K562 (cell line): ENCODE measurements around the gene MTA2. TPM values are rescaled to one million over a fixed set of nuclear protein-coding genes. Genes with fewer than 3 reads are reported as not detected.

Source experiments
- EZH2 ChIP-seq: IDR thresholded peaks from 2 replicates; pipeline ENCODE4 v1.6.1; 2012; ENCODE audit warnings: low read depth, mild to moderate bottlenecking, inconsistent platforms, low read length, borderline replicate concordance
- FOXA3 ChIP-seq, 2 experiments: fragments of 450-650 bp in 1 of 2; sonication (generic) in 1 of 2; formaldehyde crosslinking; IDR thresholded peaks in 1 of 2; conservative IDR thresholded peaks in 1 of 2; 2 replicates each; pipeline versions ENCODE4 v1.4.0 to v1.8.0; 2020 to 2022; ENCODE audit warnings: mild to moderate bottlenecking in 2 of 2, missing genetic modification reagents in 1 of 2
- KLF13 ChIP-seq: fragments of 450-650 bp; IDR thresholded peaks from 2 replicates; pipeline ENCODE4 v1.6.1; 2016; ENCODE audit warnings: missing genetic modification characterization, low read depth, mild to moderate bottlenecking, missing compliant biosample characterization, moderate library complexity, borderline replicate concordance
- NCOA4 ChIP-seq: fragments of 450-650 bp; IDR thresholded peaks from 2 replicates; pipeline ENCODE4 v1.6.1; 2018; ENCODE audit warnings: mild to moderate bottlenecking; ENCODE audit not compliant: partially characterized antibody
- NFATC3 ChIP-seq: fragments of 450-650 bp; IDR thresholded peaks from 2 replicates; pipeline ENCODE4 v1.6.1; 2017; ENCODE audit warnings: mild to moderate bottlenecking
- NFXL1 ChIP-seq: fragments of 450-650 bp; formaldehyde crosslinking; IDR thresholded peaks from 2 replicates; pipeline ENCODE4 v1.4.0; 2021; ENCODE audit warnings: mild to moderate bottlenecking
- PTRF ChIP-seq: fragments of 450-650 bp; IDR thresholded peaks from 2 replicates; pipeline ENCODE4 v1.6.1; 2016; ENCODE audit warnings: mild to moderate bottlenecking, missing genetic modification characterization, missing compliant biosample characterization
- RB1 ChIP-seq: fragments of 450-650 bp; IDR thresholded peaks from 2 replicates; pipeline ENCODE4 v1.6.1; 2017; ENCODE audit warnings: low read depth, mild to moderate bottlenecking
- RBBP5 ChIP-seq: fragments of 200-600 bp; sonication (generic); IDR thresholded peaks from 2 replicates; pipeline ENCODE4 v1.6.1; 2012; ENCODE audit warnings: borderline replicate concordance, mild to moderate bottlenecking, low read length, control low read depth, inconsistent platforms; ENCODE audit not compliant: insufficient read depth, poor library complexity, severe bottlenecking
- SLC30A9 ChIP-seq: fragments of 250-450 bp; sonication (Bioruptor Pico); IDR thresholded peaks from 2 replicates; pipeline ENCODE4 v1.8.0; 2022; ENCODE audit warnings: mild to moderate bottlenecking, moderate library complexity
- SMAD3 ChIP-seq: fragments of 450-650 bp; formaldehyde crosslinking; conservative IDR thresholded peaks from 2 replicates; pipeline ENCODE4 v1.4.0; 2020; ENCODE audit warnings: mild to moderate bottlenecking
- ZC3H8 ChIP-seq: fragments of 450-650 bp; IDR thresholded peaks from 2 replicates; pipeline ENCODE4 v1.6.1; 2017
- ZNF146 ChIP-seq: IDR thresholded peaks from one replicate; pipeline ENCODE4 v1.6.1; 2018; ENCODE audit warnings: missing compliant biosample characterization; ENCODE audit not compliant: unreplicated experiment
- ZNF311 ChIP-seq: fragments of 250-450 bp; sonication (Bioruptor Pico); IDR thresholded peaks from 2 replicates; pipeline ENCODE4 v1.4.0; 2020; ENCODE audit warnings: mild to moderate bottlenecking, moderate library complexity
- ZNF717 ChIP-seq: fragments of 250-450 bp; sonication (Bioruptor Pico); IDR thresholded peaks from 2 replicates; pipeline ENCODE4 v1.5.0; 2021
- polyA plus RNA-seq, 8 experiments: library from polyadenylated mRNA; depleted of rRNA in 4 of 8; stranded (reverse) in 5 of 8; unstranded in 3 of 8; fragments of >200 nt; fragmentation: Nextera tagmentation in 2 of 8; fragmentation: Illumina TruSeq in 1 of 8; extraction: Ambion mirVana in 2 of 8; extraction: Trizol in 1 of 8; gene quantifications; 2 replicates each; pipeline versions ENCODE4 v1.2.1 to v1.2.3, GENCODE V29; 2011 to 2014; ENCODE audit warnings: inconsistent platforms in 1 of 8, missing spikeins in 1 of 8
- total RNA-seq, 7 experiments: library from RNA; depleted of rRNA in 6 of 7; stranded (reverse); fragments of >200 nt in 6 of 7; fragmentation: Illumina TruSeq in 2 of 7; extraction: Trizol in 2 of 7; gene quantifications; 2 replicates each; pipeline versions ENCODE4 v1.2.1 to v1.2.3, GENCODE V29; 2011 to 2021; ENCODE audit warnings: low replicate concordance in 1 of 7
- TF ChIP-seq, protein P1 (sequence below): fragments of 450-650 bp; IDR thresholded peaks from 2 replicates; pipeline ENCODE4 v1.6.1; 2016; ENCODE audit warnings: low read depth, mild to moderate bottlenecking, moderate library complexity
- TF ChIP-seq, protein P2 (sequence below), 2 experiments: fragments of 450-650 bp; IDR thresholded peaks; 2 replicates each; pipeline ENCODE4 v1.6.1; 2016
- TF ChIP-seq, protein P3 (sequence below): fragments of 450-650 bp; IDR thresholded peaks from 2 replicates; pipeline ENCODE4 v1.6.1; 2016; ENCODE audit warnings: antibody characterized with exemption
- TF ChIP-seq, protein P4 (sequence below): sonication (generic); formaldehyde crosslinking; IDR thresholded peaks from 2 replicates; pipeline ENCODE4 v1.8.0; 2022; ENCODE audit warnings: mild to moderate bottlenecking, missing genetic modification reagents

The MTA2 gene
- total and polyA plus RNA-seq, 9 of the 15 experiments (the other 6 are each of a cell fraction or from before 2014, with no cell fraction given) = 6.2 to 220 (median 172) TPM

DNA sequence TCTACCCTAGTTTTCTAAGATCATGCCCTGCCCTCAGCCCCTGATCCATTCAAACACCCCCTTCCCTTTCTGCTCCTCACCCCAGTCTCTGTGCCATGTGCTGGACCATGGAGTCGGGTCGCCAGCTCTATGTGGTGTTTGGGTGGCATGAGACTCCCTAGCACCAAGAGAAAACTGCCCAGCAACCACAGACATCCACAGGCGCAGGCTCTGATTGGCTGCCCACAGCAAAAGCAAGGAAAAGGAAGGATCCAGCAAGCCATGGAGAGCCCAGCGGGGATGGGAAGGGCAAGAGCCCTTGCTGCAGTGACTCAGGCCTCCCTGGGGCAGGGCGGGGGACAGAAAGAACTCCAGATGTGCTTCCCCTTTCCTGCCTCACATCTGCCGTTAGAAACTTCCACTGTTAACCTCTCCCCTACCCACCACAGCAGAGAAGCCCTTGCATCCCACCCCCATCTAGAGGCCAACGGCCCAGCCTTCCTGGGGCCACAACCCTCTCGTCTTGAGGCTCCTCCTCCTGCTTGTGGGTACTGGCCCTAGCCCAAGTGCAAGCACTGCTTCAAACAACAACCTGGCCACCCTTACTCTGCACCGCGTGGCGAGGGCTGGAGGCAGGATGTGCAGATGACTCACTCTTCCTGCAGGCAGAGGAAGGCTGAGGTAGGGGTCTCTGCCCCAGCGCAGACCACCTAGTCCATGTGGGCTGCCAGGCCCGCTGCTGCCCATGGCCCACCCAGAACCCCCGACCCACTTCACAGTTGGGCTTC lies 45.4 kb downstream of the MTA2 start (continued):
- TF ChIP-seq, protein P1, sequence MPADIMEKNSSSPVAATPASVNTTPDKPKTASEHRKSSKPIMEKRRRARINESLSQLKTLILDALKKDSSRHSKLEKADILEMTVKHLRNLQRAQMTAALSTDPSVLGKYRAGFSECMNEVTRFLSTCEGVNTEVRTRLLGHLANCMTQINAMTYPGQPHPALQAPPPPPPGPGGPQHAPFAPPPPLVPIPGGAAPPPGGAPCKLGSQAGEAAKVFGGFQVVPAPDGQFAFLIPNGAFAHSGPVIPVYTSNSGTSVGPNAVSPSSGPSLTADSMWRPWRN = no peak
- TF ChIP-seq SMAD3 (CRISPR knock-in tag) (no peak), PTRF (tag) (no peak), ZNF311 (CRISPR knock-in tag) (peak; percentile 43; the same call in 1 of the 2 replicates), EZH2 (no peak), ZNF717 (CRISPR knock-in tag) (no peak), ZC3H8 (no peak), FOXA3 (CRISPR knock-in tag; conservative IDR thresholded peaks at IDR 0.05 in 1 of 2, IDR thresholded peaks at IDR 0.05 in 1 of 2) (0 out of 4 replicates have a peak, but pooled peaks of 1 of the 2 experiments have one; percentile 38), RBBP5 (peak; percentile 24), RB1 (no peak), ZNF146 (CRISPR knock-in tag) (no peak), SLC30A9 (CRISPR knock-in tag) (no peak), NFATC3 (no peak), NFXL1 (CRISPR knock-in tag) (no peak), KLF13 (0 out of 2 replicates have a peak, but pooled peaks have one; percentile 11), NCOA4 (no peak)
- TF ChIP-seq, protein P2, sequence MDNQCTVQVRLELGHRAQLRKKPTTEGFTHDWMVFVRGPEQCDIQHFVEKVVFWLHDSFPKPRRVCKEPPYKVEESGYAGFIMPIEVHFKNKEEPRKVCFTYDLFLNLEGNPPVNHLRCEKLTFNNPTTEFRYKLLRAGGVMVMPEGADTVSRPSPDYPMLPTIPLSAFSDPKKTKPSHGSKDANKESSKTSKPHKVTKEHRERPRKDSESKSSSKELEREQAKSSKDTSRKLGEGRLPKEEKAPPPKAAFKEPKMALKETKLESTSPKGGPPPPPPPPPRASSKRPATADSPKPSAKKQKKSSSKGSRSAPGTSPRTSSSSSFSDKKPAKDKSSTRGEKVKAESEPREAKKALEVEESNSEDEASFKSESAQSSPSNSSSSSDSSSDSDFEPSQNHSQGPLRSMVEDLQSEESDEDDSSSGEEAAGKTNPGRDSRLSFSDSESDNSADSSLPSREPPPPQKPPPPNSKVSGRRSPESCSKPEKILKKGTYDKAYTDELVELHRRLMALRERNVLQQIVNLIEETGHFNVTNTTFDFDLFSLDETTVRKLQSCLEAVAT (IDR thresholded peaks at IDR 0.05) = no peak
- TF ChIP-seq, protein P3, sequence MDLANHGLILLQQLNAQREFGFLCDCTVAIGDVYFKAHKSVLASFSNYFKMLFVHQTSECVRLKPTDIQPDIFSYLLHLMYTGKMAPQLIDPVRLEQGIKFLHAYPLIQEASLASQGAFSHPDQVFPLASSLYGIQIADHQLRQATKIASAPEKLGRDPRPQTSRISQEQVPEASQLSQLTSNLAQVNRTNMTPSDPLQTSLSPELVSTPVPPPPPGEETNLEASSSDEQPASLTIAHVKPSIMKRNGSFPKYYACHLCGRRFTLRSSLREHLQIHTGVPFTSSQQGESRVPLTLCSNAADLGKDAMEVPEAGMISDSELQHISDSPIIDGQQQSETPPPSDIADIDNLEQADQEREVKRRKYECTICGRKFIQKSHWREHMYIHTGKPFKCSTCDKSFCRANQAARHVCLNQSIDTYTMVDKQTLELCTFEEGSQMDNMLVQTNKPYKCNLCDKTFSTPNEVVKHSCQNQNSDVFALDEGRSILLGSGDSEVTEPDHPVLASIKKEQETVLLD = no peak
- TF ChIP-seq, protein P4, sequence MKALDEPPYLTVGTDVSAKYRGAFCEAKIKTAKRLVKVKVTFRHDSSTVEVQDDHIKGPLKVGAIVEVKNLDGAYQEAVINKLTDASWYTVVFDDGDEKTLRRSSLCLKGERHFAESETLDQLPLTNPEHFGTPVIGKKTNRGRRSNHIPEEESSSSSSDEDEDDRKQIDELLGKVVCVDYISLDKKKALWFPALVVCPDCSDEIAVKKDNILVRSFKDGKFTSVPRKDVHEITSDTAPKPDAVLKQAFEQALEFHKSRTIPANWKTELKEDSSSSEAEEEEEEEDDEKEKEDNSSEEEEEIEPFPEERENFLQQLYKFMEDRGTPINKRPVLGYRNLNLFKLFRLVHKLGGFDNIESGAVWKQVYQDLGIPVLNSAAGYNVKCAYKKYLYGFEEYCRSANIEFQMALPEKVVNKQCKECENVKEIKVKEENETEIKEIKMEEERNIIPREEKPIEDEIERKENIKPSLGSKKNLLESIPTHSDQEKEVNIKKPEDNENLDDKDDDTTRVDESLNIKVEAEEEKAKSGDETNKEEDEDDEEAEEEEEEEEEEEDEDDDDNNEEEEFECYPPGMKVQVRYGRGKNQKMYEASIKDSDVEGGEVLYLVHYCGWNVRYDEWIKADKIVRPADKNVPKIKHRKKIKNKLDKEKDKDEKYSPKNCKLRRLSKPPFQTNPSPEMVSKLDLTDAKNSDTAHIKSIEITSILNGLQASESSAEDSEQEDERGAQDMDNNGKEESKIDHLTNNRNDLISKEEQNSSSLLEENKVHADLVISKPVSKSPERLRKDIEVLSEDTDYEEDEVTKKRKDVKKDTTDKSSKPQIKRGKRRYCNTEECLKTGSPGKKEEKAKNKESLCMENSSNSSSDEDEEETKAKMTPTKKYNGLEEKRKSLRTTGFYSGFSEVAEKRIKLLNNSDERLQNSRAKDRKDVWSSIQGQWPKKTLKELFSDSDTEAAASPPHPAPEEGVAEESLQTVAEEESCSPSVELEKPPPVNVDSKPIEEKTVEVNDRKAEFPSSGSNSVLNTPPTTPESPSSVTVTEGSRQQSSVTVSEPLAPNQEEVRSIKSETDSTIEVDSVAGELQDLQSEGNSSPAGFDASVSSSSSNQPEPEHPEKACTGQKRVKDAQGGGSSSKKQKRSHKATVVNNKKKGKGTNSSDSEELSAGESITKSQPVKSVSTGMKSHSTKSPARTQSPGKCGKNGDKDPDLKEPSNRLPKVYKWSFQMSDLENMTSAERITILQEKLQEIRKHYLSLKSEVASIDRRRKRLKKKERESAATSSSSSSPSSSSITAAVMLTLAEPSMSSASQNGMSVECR (CRISPR knock-in tag) = no peak
